Sigmoid colon (tissue), 4 donors: ENCODE results near the gene NDEL1.

Experiments used
- EP300 ChIP-seq, 4 donors: sonication (generic); formaldehyde crosslinking; IDR thresholded peaks; one replicate each; pipeline ENCODE4 v1.6.1; 2017; ENCODE audit warnings: antibody characterized with exemption in 4 of 4
- POLR2A ChIP-seq, 2 donors: fragments of 450-650 bp; IDR thresholded peaks; one replicate each; pipeline ENCODE4 v1.6.1; 2016; ENCODE audit warnings: antibody characterized with exemption in 2 of 2, mild to moderate bottlenecking in 2 of 2, moderate library complexity in 2 of 2
- POLR2AphosphoS5 ChIP-seq, 4 donors: sonication (generic); formaldehyde crosslinking; IDR thresholded peaks; one replicate each; pipeline ENCODE4 v1.6.1; 2017; ENCODE audit warnings: antibody characterized with exemption in 4 of 4
- TF ChIP-seq, protein P1 (sequence below), 4 experiments: fragments of 450-650 bp in 3 of 4; fragments of 200-600 bp in 1 of 4; IDR thresholded peaks; one replicate each; pipeline ENCODE4 v1.5.1; 2016 to 2019; ENCODE audit warnings: antibody characterized with exemption in 4 of 4, mild to moderate bottlenecking in 3 of 4, moderate library complexity in 2 of 4

DNA sequence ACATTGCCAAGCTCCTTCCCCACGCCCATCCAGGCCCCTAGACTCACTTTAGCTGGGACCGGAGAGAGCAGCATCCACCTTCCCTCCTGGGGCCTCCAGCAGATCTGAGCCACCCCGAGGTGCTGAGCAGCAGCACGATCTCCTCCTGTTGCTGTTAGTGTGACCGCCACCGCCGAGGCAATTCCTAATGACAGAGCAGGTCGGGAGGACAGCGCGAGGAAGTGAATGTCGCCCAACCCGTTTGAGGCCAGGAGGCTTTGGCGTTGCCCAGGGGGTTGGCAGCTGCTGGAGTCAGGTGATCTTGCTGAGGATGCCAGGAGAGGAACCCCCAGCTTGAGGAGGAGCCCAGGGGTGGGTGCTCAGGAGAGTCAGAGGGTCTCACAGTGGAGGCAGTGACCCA is 38.0 kb upstream of the NDEL1 start, which contains the start of gene RNF222:
- TF ChIP-seq POLR2AphosphoS5 (IDR thresholded peaks at IDR 0.05) (no peak), EP300 (IDR thresholded peaks at IDR 0.05) (no peak), POLR2A (IDR thresholded peaks at IDR 0.05) (no peak)
- TF ChIP-seq, protein P1, sequence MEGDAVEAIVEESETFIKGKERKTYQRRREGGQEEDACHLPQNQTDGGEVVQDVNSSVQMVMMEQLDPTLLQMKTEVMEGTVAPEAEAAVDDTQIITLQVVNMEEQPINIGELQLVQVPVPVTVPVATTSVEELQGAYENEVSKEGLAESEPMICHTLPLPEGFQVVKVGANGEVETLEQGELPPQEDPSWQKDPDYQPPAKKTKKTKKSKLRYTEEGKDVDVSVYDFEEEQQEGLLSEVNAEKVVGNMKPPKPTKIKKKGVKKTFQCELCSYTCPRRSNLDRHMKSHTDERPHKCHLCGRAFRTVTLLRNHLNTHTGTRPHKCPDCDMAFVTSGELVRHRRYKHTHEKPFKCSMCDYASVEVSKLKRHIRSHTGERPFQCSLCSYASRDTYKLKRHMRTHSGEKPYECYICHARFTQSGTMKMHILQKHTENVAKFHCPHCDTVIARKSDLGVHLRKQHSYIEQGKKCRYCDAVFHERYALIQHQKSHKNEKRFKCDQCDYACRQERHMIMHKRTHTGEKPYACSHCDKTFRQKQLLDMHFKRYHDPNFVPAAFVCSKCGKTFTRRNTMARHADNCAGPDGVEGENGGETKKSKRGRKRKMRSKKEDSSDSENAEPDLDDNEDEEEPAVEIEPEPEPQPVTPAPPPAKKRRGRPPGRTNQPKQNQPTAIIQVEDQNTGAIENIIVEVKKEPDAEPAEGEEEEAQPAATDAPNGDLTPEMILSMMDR (IDR thresholded peaks at IDR 0.05), result no peak
